ENCODE measurements around the gene NDUFS2.

- TF ChIP-seq CTCF (conservative IDR thresholded peaks at IDR 0.05) (no peak), ZFX (IDR thresholded peaks at IDR 0.05) (no peak)
Observed at GRCh38 chr1:161222175-161223019, 20.2 kb downstream of the NDUFS2 start.
